ENCODE measurements around the gene CCDC148. TPM values are rescaled to one million over a fixed set of nuclear protein-coding genes. Genes with fewer than 3 reads are reported as not detected.

Gene CCDC148
- total and polyA plus RNA-seq, 3 donors from 2014 or later: 2.3 to 5.7 (median 5.0) TPM

- no peaks in the 10 kb centered on the region for H3K9me3 ChIP-seq
- no peaks in the 10 kb centered on the region for H3K36me3 ChIP-seq (ENCODE audit: low read depth, missing control alignments)
- no peak overlapping the region for H3K4me3 ChIP-seq
- H3K4me1 ChIP-seq: peaks cover 8% of the 10 kb centered on the region
- no peak overlapping the region for H3K27ac ChIP-seq
- no peak for DNase-seq
- TF ChIP-seq CTCF (IDR thresholded peaks at IDR 0.05) (no peak), POLR2A (IDR thresholded peaks at IDR 0.05) (no peak)
- WGBS, 2 donors: 19 to 26% methylated on average over 9 of the region's 9 CpGs
- no peaks in the 10 kb centered on the region for H3K27me3 ChIP-seq
- intact Hi-C loops (cut with DNase I; ENCODE audit: low total_unique reads): no loop called here
These were observed 2.8 kb upstream of the CCDC148 start for GRCh38 chr2:158459161-158460003.

- 3 to 5% methylated on average over 9 of the region's 9 CpGs for WGBS, 2 donors
- Histone ChIP-seq H3K4me1 (peaks cover 8% of the 10 kb centered on the region), H3K36me3 (ENCODE audit: low read depth, missing control alignments) (no peaks in the 10 kb centered on the region), H3K27ac (no peak overlapping the region), H3K9me3 (no peaks in the 10 kb centered on the region), H3K27me3 (no peaks in the 10 kb centered on the region), H3K4me3 (peak overlapping the region; percentile 79 to 84)
- DNase-seq: no peak
- no peak for TF ChIP-seq CTCF (IDR thresholded peaks at IDR 0.05)
- TF ChIP-seq POLR2A (IDR thresholded peaks at IDR 0.05): no peak
- intact Hi-C loops (cut with DNase I; ENCODE audit: low total_unique reads): no loop called here
These were observed 2.0 kb upstream of the CCDC148 start for GRCh38 chr2:158458617-158458920.

GRCh38 chr2:158457826-158458616 is 1.5 kb upstream of the CCDC148 start:
- H3K27ac ChIP-seq: peak overlapping the region; percentile 90 to 95
- WGBS, 2 donors: 0% methylated on average over 5 to 55 of the region's 61 CpGs
- intact Hi-C loops (cut with DNase I; ENCODE audit: low total_unique reads): no loop called here
- H3K27me3 ChIP-seq: no peaks in the 10 kb centered on the region
- TF ChIP-seq CTCF (IDR thresholded peaks at IDR 0.05) (peak in 2 of 3 experiments; percentile 35), POLR2A (IDR thresholded peaks at IDR 0.05) (no peak)
- H3K36me3 ChIP-seq (ENCODE audit: low read depth, missing control alignments): no peaks in the 10 kb centered on the region
- H3K9me3 ChIP-seq: no peaks in the 10 kb centered on the region
- peak; percentile 73 for DNase-seq
- H3K4me1 ChIP-seq: peaks cover 8% of the 10 kb centered on the region
- H3K4me3 ChIP-seq: peak overlapping the region; percentile 79 to 84

DNA sequence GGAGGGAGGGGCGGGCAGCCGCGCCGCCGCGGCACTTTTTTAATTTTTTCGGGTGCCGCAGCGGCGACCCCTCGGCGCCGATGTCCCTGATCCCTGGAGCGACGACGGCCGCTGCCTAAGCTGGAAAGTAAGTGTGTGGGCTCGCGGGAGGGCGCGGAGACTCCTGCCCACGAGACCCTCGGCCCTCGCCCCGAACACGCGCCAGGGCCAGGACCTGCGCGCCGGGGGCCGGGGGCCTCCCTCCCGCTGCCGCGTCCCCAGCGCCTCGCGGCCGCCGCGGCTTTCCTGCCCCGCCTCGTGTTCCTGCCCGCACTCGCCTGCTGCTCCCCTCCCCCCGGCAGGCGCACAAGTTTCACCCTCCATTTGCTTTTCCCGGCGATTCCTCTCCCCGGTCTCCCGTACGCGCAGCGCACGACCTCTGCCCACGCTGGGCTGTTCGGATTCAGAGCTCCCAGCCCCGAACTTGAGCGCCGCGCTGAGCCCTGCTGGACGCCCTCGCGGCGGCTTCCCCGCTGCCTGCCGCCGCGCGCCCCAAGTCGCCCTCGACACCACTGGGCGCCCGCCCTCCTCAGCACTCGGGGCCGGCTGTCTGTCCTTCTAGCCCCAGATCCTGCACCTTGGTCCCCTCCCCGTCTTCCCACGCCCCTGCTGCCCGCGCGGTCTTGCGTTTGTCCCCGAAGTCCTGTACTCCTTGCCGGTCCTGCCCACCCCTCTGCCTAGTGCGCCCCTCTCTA is 706 bp upstream of the CCDC148 start:
- intact Hi-C loops (cut with DNase I; ENCODE audit: low total_unique reads): no loop called here
- TF ChIP-seq CTCF (IDR thresholded peaks at IDR 0.05): no peak
- TF ChIP-seq POLR2A (IDR thresholded peaks at IDR 0.05): no peak

More for the DNA sequence above, 706 bp upstream of the CCDC148 start:
- Histone ChIP-seq H3K27ac (peak overlapping the region; percentile 90 to 95), H3K4me1 (peaks cover 8% of the 10 kb centered on the region), H3K36me3 (ENCODE audit: low read depth, missing control alignments) (no peaks in the 10 kb centered on the region), H3K27me3 (no peaks in the 10 kb centered on the region), H3K9me3 (no peaks in the 10 kb centered on the region), H3K4me3 (peak overlapping the region; percentile 79 to 84)
- 0% methylated on average over 1 to 74 of the region's 84 CpGs for WGBS, 2 donors
- DNase-seq: peak; percentile 63

Measured in testis (tissue), 3 donors.